ENCODE measurements around the gene S100A5. TPM values are rescaled to one million over a fixed set of nuclear protein-coding genes. Genes with fewer than 3 reads are reported as not detected.

S100A5 gene
- total and polyA plus RNA-seq, 2 of the 8 experiments (the other 6 are each of a cell fraction or from before 2014, with no cell fraction given): not detected

- TF ChIP-seq CHD1 (IDR thresholded peaks at IDR 0.05; ENCODE audit: low read depth, low read length) (no peak), EGR1 (IDR thresholded peaks at IDR 0.05; ENCODE audit: borderline replicate concordance, low read depth, low read length) (no peak), PHF8 (conservative IDR thresholded peaks at IDR 0.05; ENCODE audit: low read depth, low read length) (no peak), SIN3A (conservative IDR thresholded peaks at IDR 0.05 in 1 of 2, IDR thresholded peaks at IDR 0.05 in 1 of 2; ENCODE audit: low read depth in 1 of 2, low read length in 2 of 2) (no peak), CHD7 (IDR thresholded peaks at IDR 0.05; ENCODE audit: insufficient replicate concordance, low read length) (no peak), YY1 (IDR thresholded peaks at IDR 0.05; ENCODE audit: low read depth, low read length) (no peak), RAD21 (IDR thresholded peaks at IDR 0.05 in 1 of 2, conservative IDR thresholded peaks at IDR 0.05 in 1 of 2; ENCODE audit: low read depth in 2 of 2, low read length in 2 of 2) (no peak), EP300 (IDR thresholded peaks at IDR 0.05; ENCODE audit: borderline replicate concordance in 1 of 2, low read depth in 2 of 2, low read length in 2 of 2) (no peak)
Measured at GRCh38 chr1:153560241-153560640, 19.5 kb upstream of the S100A5 start (continued).

All from H1 (cell line).